Heart right ventricle (tissue), 16 donors: ENCODE results near the gene LUC7L. TPM values are rescaled to one million over a fixed set of nuclear protein-coding genes. Genes with fewer than 3 reads are reported as not detected.
"Not testable (repeated sequence)": the region's sequence is repeated elsewhere in the genome, so short reads cannot be mapped to it uniquely, and the experiment has no call there.

Experiments used
- ATAC-seq, 8 donors: fragments of 200-7000 bp; cut with Tn5 transposase; one replicate each; pipeline ENCODE4 v1.9.1; 2020; ENCODE audit warnings: mild to moderate bottlenecking in 8 of 8, moderate library complexity in 8 of 8, moderate number of reproducible peaks in 1 of 8
- DNase-seq, 2 donors: peaks; one replicate each; pipeline ENCODE4 v3.0.0-alpha.2; 2020
- H3K27ac ChIP-seq, 10 donors: fragments of 200-600 bp; sonication (generic) in 2 of 10; one replicate each; pipeline versions ENCODE4 v1.5.0 to v1.8.0; 2020 to 2022; ENCODE audit warnings: mild to moderate bottlenecking in 3 of 10
- H3K27me3 ChIP-seq, 7 donors: fragments of 200-600 bp; one replicate each; pipeline ENCODE4 v1.8.0; 2021 to 2022; ENCODE audit warnings: mild to moderate bottlenecking in 2 of 7
- H3K36me3 ChIP-seq, 9 donors: fragments of 200-600 bp; sonication (generic) in 1 of 9; one replicate each; pipeline versions ENCODE4 v1.5.0 to v1.8.0; 2020 to 2022; ENCODE audit warnings: mild to moderate bottlenecking in 2 of 9
- H3K4me1 ChIP-seq, 9 donors: fragments of 200-600 bp; sonication (generic) in 1 of 9; one replicate each; pipeline versions ENCODE4 v1.5.0 to v1.8.0; 2020 to 2022; ENCODE audit warnings: mild to moderate bottlenecking in 4 of 9
- H3K4me3 ChIP-seq, 10 donors: fragments of 200-600 bp; sonication (generic) in 2 of 10; one replicate each; pipeline versions ENCODE4 v1.5.0 to v1.8.0; 2020 to 2022; ENCODE audit warnings: mild to moderate bottlenecking in 7 of 10, moderate library complexity in 2 of 10
- H3K9me3 ChIP-seq, 11 donors: fragments of 200-600 bp in 10 of 11; sonication (generic) in 2 of 11; one replicate each; pipeline versions ENCODE4 v1.5.0 to v1.8.0; 2013 to 2022; ENCODE audit warnings: mild to moderate bottlenecking in 2 of 11, control low read depth in 1 of 11, moderate library complexity in 1 of 11
- WGBS, 2 donors: extraction: QIAGEN DNeasy Blood & Tissue Kit; methylation state at CpG; one replicate each; pipeline ENCODE4 v1.1.7; 2013; ENCODE audit warnings: inconsistent platforms in 1 of 2; 5-methylcytosine and 5-hydroxymethylcytosine counted together
- intact Hi-C, 10 donors: fragments of 100-400 bp; cut with DNase I; formaldehyde crosslinking; loops; one replicate each; pipeline versions ENCODE4 v1.11.1 to v1.14.2; 2022
- polyA plus RNA-seq, 2 donors: library from polyadenylated mRNA; stranded (reverse); fragments of 200-250 nt; gene quantifications; one replicate each; pipeline ENCODE4 v1.2.3, GENCODE V29; 2013
- total RNA-seq, 10 donors: library from RNA; stranded (reverse); fragmentation: NEBNext Ultra II Directional in 3 of 10; extraction: Animal tissue kit (Norgen Biotek cat#: 25700) in 3 of 10; gene quantifications; one replicate each; pipeline versions ENCODE4 v1.2.1 to v1.2.4, GENCODE V29; 2021 to 2023
- TF ChIP-seq, protein P1 (sequence below), 9 donors: fragments of 200-600 bp; sonication (generic) in 2 of 9; IDR thresholded peaks; one replicate each; pipeline versions ENCODE4 v1.5.0 to v1.8.0; 2021 to 2022; ENCODE audit warnings: antibody characterized with exemption in 9 of 9, mild to moderate bottlenecking in 5 of 9, moderate library complexity in 1 of 9
- donor health status: Arrhythmogenic right ventricular cardiomyopathy.
- donor health status: ischemic (EF 13 %, LVEDD 7.1; RV severe dilation, severe dysfunction).
- donor health status: healthy with polysubstance abuse.
- donor health status: DM: no; HTN: yes; CAD: no.
- donor health status: DM: no; HTN: no; CAD: no.
- donor health status: ischemic (EF 25% LVEDD 6.9; RV normal size, moderate dysfunction).
- donor health status: ischemic (EF 25% LVEDD 5.7; RV mildly dilated, moderate dysfunction).
- donor health status: healthy.
- donor health status: DM: yes; HTN: yes; CAD: no.
- donor health status: Ischemic cardiomyopathy.
- donor health status: ischemic (EF 35%, LVEDD 5.7; RV mildly dilated, moderate dysfunction).
- donor health status: nonischemic (EF 11% LVEDD 7.7; RV severe dilation, severe dysfunction).
- donor health status: DM: yes; HTN: yes; CAD: no.
- donor health status: PGD.
- donor health status: ischemic (EF 29% LVEDD 5.4; RV normal size, mild dysfunction).
- donor health status: nonischemic (EF 23%, LVEDD 6.1; RV moderate dilation, normal function).

LUC7L gene
- total and polyA plus RNA-seq, 12 donors, result 14.4 to 139 (median 20.8) TPM

DNA sequence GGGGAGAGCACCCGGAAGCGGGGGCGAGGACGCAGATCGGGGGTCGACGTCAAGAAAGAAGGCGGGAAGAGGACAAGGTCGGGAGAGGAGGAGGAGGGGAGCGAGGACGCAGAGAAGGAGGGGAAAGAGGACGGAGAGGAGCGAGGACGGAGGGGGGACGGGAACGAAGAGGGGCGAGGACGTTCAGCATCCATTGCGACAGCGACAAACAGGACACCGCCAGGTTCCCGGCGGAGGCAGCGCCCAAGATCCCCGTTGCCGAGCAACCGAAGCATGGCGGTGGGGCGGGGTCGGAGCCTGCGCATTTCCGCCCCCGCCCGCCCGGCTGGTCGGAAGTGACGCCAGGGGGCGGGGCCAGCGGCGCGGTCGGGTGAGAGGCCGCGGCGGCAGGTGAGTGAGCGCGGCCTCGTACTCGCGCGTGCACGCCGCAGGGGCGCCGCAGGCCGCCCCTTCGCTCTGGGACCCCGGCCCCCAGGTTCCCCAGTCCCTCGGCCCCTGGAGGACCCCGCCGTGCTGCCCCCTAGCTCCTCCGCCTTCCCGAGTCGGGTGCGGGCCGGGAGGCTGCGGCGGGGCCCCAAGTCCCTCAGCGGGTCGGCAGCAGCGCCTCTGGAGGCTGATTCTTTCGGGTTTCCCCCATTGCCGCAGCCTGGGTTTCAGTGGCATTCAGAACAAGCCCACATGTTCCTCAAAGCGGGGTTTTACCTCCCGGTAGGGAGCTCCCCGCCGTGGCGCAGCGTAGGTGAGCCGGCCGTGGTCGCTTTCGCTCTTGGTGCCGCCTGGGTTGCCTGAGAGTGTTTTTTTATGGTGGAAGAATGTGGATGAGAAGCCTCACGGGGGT, 5.4 kb upstream of the LUC7L start, which contains the start of gene FAM234A:
Gene FAM234A, plus strand, starts transcription at position 354 of the 838 bp plus-strand sequence. CDS start 19,593 bp downstream, outside the sequence.
- H3K36me3 ChIP-seq, result peaks cover 0 to 11% (median 0%) of the 10 kb centered on the region in 9 donors
- no peaks in the 10 kb centered on the region for H3K27me3 ChIP-seq
- peak within 1 kb of the TSS; percentile 72 to 98 (median 90) for H3K4me3 ChIP-seq
- DNase-seq (peak; percentile 93 to 94), ATAC-seq (peak; percentile 93 to 98 (median 96))
- peak within 1 kb of the TSS; percentile 88 to 99 (median 96) for H3K27ac ChIP-seq
- no peaks in the 10 kb centered on the region for H3K9me3 ChIP-seq
- TF ChIP-seq, protein P1, sequence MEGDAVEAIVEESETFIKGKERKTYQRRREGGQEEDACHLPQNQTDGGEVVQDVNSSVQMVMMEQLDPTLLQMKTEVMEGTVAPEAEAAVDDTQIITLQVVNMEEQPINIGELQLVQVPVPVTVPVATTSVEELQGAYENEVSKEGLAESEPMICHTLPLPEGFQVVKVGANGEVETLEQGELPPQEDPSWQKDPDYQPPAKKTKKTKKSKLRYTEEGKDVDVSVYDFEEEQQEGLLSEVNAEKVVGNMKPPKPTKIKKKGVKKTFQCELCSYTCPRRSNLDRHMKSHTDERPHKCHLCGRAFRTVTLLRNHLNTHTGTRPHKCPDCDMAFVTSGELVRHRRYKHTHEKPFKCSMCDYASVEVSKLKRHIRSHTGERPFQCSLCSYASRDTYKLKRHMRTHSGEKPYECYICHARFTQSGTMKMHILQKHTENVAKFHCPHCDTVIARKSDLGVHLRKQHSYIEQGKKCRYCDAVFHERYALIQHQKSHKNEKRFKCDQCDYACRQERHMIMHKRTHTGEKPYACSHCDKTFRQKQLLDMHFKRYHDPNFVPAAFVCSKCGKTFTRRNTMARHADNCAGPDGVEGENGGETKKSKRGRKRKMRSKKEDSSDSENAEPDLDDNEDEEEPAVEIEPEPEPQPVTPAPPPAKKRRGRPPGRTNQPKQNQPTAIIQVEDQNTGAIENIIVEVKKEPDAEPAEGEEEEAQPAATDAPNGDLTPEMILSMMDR (IDR thresholded peaks at IDR 0.05), result peak; percentile 14 to 66 (median 47)
- 1% methylated on average over 67 to 85 of the region's 85 CpGs for WGBS, 2 donors
- intact Hi-C loops, result loop anchor here in 3 of 10 donors (2.0 to 10.0 kb wide), 3 partner anchors 118 to 120 kb away; partner anchors contain the start of gene AXIN1 (in 3 of the 3)
- H3K4me1 ChIP-seq, result peaks cover 0 to 25% (median 14%) of the 10 kb centered on the region in 9 donors

DNA sequence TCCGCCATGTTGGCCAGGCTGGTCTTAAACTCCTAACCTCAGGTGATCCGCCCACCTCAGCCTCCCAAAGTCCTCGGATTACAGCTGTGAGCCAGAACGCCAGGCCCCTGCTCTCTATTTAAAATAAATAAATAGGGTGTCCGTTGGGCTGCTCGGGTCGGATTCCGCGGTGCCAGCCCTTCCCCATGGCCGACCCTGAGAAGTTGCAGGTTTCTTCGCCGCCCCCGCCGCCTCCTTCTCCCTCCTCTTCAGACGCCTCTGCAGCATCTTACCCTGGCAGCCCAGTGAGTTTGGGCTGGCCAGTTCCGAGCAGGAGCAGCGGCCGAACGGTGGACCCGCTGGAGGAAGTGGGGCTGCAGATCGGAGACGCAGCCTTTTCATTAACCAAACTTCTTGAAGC, 1.7 kb upstream of the LUC7L start:
- TF ChIP-seq, protein P1 (IDR thresholded peaks at IDR 0.05), result no peak
- H3K4me1 ChIP-seq, result peaks cover 5 to 39% (median 31%) of the 10 kb centered on the region in 9 donors
- intact Hi-C loops, result loop anchor here in 1 of 10 donors (10.0 kb wide), 1 partner anchor 124 kb away; the partner anchor contains the start of gene AXIN1
- H3K36me3 ChIP-seq, result peaks cover 0 to 23% (median 12%) of the 10 kb centered on the region in 9 donors
- no peaks in the 10 kb centered on the region for H3K27me3 ChIP-seq
- DNase-seq (no peak), ATAC-seq (no peak)
- WGBS, 2 donors, result 73 to 78% methylated on average over 22 of the region's 22 CpGs
- no peak overlapping the region for H3K27ac ChIP-seq
- no peak overlapping the region for H3K4me3 ChIP-seq
- H3K9me3 ChIP-seq, result no peaks in the 10 kb centered on the region

DNA sequence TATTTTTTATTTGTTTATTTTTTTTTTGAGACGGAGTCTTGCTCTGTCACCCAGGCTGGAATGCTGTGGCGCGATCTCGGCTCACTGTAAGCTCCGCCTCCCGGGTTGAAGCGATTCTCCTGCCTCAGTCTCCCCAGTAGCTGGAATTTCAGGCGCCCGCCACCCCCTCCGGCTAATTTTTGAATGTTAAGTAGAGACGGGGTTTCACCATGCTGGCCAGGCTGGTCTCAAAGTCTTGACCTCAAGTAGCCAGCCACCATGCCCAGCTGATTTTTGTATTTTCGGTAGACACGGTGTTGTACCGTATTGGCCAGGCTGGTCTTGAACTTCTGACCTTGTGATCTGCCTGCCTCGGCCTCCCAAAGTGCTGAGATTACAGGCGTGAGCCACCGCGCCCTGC, 1.1 kb upstream of the LUC7L start:
- H3K4me1 ChIP-seq, result peaks cover 5 to 33% (median 25%) of the 10 kb centered on the region in 9 donors
- peaks cover 0 to 29% (median 18%) of the 10 kb centered on the region in 9 donors for H3K36me3 ChIP-seq
- not testable (repeated sequence) for H3K27me3 ChIP-seq, H3K9me3 ChIP-seq, DNase-seq, H3K4me3 ChIP-seq, ATAC-seq, H3K27ac ChIP-seq
- intact Hi-C loops, result loop anchor here in 1 of 10 donors (10.0 kb wide), 1 partner anchor 124 kb away; the partner anchor contains the start of gene AXIN1
- 95 to 97% methylated on average over 18 of the region's 18 CpGs for WGBS, 2 donors

DNA sequence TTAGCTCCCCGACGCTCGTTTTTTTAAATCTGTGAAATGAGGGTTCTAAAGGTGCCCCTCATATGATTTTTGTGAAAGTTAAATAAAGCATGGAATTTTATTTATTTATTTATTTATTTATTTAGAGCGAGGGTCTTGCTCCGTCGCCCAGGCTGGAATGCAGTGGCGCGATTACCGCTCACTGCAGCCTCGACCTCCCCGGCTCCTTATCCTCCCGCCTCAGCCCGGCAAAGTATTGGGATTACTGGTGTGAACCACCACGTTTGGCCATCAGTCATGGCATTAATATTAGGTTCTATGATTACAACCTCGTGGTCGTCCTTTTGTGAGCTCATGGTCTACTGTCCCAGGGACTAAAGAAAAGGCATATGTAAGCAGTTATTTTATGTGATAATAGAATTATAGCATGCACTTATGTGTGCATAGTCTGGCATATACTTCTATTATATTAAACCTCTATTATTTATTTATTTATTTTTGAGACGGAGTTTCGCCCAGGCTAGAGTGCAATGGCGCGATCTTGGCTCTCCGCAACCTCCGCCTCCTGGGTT, 557 bp upstream of the LUC7L start:
- no peak for ATAC-seq
- intact Hi-C loops, result loop anchor here in 4 of 10 donors (5.0 to 10.0 kb wide), 2 partner anchors 122 to 125 kb away; partner anchors contain the start of gene AXIN1 (in 4 of the 4)
- H3K27ac ChIP-seq, result peak overlapping the region in 9 of 10 donors; percentile 96 to 100 (median 98)

More for the DNA sequence above, 557 bp upstream of the LUC7L start:
- Histone ChIP-seq H3K36me3 (peaks cover 0 to 34% (median 23%) of the 10 kb centered on the region in 9 donors), H3K4me3 (peak overlapping the region in 9 of 10 donors; percentile 76 to 94 (median 85)), H3K9me3 (no peaks in the 10 kb centered on the region), H3K27me3 (no peaks in the 10 kb centered on the region), H3K4me1 (peaks cover 5 to 32% (median 23%) of the 10 kb centered on the region in 9 donors)
- TF ChIP-seq, protein P1 (IDR thresholded peaks at IDR 0.05), result no peak
- WGBS, 2 donors, result 80 to 82% methylated on average over 22 of the region's 22 CpGs
- DNase-seq, result no peak
